NCI-H524 treated with DMSO at 0.1 percent for 48 hours (cell line): ENCODE results near the gene NMNAT2.
"Not testable (repeated sequence)": the region's sequence is repeated elsewhere in the genome, so short reads cannot be mapped to it uniquely, and the experiment has no call there.

Experiments
- DNase-seq: peaks from one replicate; lab custom pipeline; 2025; lab: John Stamatoyannopoulos, UW

NMNAT2 gene

DNA sequence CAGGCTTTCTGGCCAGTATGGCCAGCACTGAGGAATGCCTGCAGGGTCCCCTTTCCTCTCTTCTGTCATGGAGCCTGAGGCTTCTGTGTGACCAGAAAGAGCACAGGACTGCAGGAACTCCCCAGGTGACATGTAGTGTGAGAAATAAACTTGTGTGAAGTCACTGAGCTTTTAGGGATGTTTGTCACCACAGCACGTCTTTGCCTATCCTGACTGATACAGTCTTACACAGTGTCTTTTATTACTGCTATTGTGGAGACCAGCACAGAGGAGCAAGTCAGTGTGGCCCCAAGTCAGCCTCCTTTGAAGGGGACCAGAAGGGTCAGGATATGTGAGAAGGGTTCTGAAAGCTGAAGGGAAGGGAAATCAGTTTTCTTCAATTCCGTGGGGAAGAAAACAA is 129.6 kb downstream of the NMNAT2 start:
- no peak for DNase-seq

DNA sequence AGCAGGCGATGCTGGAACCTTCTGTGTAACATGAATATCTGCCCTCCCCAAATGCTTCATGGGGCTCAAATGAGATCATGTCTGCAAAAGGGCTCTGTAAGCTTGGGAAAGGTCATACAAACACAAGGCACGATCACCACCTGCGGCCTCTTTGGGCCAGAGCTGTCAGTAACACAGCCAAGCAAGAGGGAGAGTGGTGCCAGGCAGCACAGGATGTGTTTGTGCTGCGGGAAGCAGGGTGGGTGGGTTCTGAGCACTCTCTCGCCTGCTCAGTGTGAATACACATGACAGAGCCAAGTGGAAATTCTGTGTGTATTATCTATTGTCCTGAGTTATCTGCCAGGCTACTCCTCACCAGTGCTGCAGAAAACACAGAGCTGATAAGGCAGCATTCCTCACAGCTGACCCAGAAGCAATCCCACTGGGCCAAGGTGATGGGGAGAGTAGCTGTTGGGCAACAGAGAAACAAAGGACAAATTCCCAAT is 130.9 kb downstream of the NMNAT2 start:
- no peak for DNase-seq

DNA sequence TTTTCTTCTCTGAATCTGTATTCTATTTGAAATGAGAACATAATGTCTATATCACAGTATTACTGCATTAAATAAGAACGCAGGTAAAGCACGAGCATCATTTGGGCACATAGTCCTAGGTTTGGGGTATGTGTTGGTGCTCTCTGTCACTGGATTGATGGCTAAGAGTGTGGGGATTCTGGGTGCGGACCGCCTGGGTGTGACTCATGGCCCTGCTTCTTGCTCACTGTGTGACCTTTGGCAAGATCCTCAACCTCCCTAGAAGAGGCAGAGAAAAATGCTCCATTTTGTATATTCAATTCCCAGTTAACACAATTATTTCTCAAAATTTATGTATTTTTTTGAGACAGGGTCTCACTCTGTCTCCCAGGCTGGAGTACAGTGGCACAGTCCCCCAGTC is 132.4 kb downstream of the NMNAT2 start:
- no peak for DNase-seq

DNA sequence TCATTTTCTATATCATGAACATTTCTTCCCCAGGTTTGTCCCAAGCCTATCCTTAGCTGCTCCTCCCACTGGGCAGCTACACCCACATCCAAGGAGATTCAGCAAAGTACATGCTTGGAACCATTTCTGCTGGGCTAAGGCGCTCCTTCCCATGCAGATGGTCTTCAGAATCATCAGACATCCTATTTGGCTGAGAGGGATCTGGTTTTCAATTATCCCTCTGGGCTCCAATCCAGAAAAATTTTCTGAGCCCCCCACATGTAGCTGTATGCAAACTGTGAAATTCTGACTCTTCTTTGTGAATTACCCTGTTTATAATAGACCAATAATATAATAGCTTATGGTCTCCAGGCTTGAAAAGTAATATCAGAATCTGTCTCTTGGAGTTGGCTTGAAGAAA is 132.9 kb downstream of the NMNAT2 start:
- DNase-seq: no peak

DNA sequence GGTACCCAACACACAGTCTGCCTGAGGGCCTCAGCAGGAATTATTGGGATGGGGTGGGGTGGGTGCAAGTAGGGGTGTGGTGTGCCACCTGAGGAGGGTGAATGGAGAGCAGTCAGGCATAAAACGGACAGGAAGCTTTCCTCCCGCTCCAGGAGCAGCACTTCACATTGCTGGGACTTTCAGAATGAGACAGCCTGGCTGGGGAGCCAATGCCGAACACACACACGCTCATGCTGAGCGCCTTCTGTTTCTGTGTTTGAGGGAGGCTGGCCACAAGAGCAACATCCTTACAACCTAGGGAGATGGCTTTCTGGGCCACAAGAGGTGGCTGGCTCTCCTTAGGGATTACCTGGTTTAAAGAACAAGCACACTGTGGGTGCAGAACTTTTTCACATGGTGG is 134.1 kb downstream of the NMNAT2 start:
- no peak for DNase-seq

DNA sequence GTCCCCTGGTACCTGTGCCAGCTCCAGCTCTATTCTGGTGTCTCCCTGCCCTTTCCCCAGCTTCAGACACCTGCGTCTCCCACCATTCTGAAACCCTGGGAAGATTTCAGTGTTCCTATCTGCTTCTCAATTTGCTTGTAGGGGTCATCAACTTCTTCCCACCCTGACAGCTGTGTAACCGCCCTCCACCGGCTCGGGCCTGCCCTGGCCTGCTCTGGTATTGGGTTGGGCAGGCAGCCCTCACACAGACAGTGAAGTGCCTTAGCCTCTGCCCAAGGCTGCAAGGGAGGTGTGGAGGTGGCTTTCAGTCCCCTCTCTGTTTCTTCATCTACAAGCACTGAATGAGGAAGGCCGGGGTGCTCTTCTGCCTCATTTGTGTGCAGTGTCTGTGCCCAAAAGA is 134.9 kb downstream of the NMNAT2 start:
- no peak for DNase-seq

DNA sequence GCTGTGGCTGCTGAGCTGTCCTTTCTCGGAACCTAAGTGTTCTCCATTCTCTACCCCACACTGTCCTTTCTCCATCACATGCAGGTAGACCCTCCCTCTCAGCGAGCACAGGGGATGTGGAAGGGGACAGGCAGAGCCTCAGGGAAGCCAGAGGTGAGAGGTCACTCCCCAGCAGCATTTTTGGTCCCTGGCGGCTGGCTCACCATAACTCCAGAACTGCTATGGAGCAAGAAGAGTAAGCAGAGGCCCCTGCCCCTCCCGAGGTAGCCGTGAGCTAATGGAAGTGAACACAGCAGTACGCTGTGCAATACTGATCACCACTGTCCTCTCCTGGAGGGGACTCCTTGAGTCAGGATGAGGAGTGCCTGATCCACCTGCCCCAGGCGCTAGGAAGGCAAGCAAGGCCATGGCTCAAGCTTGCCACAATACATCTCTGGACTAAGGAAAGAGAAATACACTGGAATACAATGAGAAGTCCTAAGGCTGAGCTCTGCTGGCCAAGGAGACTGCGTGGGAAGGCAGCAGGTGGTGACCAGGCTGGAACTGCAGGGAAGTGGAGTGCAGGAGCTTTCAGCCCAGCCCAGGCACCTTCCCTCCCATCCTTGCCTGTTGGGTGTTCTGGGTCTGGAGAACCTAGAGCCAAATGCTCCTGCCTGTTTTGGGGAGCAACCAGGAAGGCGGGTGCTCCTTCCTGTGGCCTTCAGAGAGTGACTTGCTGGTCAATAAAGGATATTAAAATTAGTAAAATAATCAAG is 135.9 kb downstream of the NMNAT2 start:
- no peak for DNase-seq

DNA sequence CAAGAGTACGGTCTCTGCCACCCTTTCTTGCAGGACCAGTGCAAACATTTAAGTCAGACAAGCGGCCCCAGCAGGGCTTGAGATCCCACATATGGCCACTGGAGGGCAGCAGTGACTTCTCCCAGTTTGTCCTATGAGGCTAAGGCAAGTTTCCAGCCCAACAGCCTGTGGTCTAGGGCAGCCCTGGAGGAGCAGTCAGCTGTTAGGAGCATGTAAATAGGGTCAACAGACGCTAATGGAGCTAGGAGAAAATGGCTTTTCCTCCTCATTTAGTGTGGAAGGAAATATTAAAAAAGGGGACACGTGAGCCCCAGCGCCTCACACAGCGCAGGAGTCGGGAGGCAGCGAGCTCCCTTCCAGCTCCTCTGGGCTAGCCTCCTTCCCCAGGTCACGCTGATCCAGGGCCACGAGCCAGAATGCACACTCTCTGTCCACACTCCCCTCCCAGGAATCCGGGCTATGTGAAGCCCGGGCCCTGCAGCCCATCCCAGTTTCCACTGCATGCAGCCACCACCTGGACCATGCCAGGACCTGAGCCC is 136.6 kb downstream of the NMNAT2 start:
- DNase-seq: peak; percentile 71

DNA sequence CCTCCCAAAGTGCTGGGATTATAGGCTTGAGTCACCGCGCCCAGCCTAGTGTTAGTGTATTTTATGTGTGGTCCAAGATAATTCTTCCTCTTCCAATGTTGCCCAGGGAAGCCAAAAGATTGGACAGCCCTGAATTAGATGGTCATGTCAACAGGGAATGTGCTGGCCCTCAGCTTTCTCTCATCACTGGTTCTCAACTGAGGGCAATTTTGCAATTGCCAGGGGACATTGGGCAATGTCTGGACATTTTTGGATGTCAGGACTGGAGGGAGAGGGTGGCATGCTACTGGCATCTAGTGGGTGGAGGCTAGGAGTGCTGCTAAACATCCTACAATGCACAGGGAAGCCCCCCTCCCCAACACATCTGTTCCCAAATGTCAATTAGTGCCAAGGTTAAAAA is 137.1 kb downstream of the NMNAT2 start:
- peak; percentile 71 for DNase-seq

DNA sequence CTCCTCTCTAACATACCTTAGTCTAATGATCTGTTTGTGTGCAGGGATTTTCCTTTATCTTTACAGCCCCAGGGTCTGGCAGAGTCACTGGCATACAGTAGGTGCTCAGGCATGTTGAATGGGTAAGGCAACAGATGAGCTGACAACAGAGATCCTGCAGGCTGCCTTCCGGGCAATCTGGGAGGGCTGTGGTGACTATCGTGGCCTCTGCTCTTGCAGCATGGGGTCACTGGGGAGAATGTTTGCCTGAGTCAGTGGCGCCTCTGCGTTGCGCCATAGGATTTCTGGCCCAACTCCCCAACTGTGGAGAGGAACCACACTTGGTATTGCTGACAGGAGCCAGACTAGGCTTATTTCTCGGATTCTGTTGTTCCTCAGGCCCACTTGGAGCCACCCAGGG is 138.3 kb downstream of the NMNAT2 start:
- no peak for DNase-seq

DNA sequence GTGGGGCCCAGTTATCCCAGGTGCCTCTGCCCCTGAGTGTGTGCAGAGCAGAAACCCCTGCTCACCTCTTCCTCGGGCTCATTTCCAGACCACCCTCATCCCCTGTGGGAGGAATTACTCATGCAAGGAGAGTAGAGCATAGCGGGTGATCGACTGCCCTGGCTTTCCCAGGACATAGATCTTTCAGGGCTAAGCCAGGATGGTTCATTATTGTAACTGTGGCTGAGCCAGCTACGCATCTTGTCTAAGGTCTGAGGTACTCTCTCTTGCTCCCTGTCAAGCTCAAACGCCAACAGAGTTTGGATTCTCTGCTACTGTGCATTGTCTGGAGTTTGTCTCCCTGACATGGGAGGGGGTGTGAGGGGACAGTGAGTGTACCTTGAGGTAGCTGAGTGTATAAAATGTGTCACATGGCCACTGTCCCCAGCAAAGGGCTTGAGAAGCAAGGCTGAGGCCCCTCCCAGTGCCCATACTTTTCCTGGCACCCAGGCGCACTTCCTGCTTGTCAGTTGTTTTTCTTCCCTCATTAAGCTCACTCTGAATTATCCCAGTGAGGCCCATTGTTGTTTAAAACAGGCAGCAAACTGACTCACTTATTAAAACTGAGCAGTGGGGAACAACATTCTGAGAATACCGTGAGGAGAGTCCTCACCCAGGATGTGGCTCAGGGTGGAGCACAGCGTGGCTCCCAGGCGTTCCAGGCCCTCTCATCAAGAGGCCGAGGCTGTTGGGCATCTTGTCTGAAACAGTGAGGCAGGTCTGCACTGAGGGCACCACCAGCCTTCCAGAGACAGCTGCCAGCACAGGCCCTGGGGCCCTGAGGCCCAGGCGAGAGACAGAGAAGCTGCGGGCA is 139.2 kb downstream of the NMNAT2 start:
- DNase-seq: no peak

DNA sequence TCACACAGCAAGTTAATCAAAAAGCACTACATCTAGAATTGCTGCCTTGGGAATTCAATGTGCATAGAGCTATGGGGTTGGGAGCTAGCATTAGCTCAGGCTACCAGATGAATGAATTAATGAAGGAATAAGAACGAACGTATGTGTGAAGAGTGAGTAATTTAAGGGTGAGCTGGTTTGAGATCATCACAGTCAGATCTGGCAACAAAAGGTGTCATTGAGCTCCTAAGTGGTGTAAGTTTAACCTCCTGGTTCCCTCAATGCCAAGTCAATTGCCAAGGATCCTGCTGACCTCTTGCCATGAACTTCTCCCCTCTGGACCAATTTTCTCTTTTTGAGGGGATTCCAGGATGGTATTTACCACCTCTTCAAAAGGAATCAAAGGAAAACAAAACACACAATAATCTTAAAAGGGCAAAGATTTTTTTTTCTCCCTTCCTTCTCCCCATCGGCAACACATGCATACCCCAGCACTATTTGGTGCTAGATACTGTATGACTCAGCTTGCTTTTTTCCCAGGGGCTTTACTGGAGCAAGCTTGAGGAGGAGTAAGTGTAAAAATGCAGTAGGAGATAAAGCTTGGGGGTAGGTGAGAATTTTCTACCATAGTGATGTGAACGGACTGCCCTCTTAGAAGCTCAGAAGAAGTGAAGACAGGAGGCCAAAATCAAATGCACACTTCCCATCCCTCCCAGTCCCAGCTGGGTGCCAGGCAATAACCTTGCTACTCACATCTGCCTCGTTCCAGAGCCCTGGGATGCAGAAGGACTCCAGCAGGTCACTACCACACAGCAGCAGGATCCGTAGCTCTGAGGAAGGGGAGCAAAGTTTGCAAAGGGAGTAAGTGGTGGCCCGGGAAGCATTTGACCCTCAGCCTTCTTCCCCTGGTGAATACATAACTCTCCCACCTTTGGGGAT is 140.1 kb downstream of the NMNAT2 start:
- DNase-seq: no peak

DNA sequence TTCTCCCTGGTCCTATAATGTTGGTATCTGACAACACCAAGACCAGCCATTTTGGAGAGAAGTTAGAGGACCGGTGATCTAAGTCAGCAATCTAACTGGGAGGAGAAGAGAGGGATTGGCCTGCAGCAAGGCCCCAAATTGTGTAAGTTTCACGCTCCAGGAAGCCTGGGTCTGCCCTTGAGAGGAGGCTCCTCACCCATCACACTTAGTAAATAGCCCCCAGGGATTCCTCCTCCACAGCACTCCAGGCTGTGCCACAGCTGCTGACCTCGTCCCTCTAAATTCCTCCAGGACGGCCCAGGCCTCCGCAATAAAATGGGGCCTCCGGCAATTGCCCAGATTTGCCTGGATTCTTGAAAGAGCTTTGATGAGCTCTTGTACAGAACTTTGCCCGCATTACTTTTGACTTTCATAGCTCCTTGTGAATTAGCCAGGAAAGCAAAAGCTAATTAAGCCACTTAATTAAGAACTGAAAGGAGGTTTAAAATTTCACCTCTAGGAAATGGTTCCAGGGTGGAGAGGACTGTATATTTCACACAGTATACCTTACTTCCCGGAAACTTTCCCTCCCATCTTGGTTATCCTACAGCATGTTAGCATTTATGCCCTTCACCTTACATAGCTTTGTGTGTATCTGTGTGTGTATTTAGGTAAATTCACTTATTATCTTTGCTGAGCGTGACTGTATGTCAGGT is 141.6 kb downstream of the NMNAT2 start:
- peak; percentile 65 for DNase-seq

DNA sequence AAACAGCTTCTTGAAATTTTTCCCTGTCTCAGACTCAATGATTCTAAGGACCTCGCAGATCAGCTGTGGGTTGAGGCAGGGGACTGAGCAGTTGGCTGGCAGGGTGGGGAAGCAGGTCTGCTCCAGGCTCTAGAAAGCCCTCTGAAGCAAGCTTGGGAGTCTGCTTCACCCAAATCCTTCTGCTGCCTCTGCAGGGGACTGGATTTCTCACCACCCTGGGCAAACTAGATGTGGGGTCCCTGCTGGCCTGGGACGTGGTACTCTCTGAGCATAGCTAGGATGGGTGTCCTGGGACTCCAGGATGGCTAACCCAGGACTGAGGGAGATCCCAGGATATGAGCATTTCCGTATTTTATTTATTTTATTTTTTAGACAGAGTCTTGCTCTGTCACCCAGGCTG is 142.9 kb downstream of the NMNAT2 start:
- DNase-seq: no peak

DNA sequence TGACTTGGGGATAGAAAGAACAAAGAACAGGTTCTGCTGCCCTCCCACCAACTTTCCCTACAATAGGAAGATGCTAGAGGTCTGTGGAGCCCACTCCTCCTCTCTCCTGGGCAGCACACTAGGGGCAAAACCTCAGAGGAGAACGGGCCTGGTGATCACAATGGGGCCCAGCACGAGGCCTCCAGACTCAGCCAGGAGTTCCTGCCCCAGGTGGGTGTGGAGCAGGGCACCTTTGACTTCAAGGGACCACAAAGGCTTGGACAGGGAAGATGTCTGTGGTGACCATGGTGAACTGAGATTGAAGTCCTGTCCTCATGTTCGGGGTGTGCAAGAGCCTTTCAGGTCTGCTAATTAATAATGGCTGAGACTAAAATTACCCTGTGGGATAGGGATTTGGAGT is 143.3 kb downstream of the NMNAT2 start:
- no peak for DNase-seq

DNA sequence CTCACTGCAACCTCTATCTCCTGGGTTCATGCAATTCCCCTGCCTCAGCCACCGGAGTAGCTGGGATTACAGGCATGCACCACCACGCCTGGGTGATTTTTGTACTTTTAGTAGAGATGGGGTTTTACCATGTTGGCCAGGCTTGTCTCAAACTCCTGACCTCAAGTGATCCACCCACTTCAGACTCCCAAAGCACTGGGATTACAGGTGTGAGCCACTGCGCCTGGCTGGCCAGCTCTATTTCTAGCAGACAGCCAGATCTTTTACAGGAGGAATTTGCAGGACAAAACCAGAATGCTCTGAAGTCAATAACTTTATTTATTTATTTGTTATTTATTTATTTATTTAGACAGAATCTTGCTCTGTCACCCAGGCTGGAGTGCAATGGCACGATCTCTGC is 144.2 kb downstream of the NMNAT2 start:
- not testable (repeated sequence) for DNase-seq

DNA sequence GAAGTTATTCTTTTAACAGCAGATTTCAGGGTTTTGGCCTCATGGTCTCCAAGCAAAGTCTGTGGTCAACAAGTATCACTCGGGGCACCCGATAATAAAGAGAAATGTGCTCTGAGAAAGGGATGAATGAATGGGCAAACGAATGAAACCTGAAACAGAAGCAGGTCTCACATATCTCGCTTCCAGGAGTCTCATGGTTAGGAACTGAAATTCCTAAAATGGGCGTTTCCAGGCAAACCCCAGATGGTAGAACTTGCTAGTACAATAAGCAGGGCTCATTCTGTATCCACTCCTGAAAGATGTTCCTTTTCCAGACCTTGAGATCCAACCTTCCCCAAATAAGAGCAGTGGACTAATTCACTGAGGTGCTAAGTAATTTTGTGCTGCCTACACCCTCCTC is 144.9 kb downstream of the NMNAT2 start:
- DNase-seq: no peak

DNA sequence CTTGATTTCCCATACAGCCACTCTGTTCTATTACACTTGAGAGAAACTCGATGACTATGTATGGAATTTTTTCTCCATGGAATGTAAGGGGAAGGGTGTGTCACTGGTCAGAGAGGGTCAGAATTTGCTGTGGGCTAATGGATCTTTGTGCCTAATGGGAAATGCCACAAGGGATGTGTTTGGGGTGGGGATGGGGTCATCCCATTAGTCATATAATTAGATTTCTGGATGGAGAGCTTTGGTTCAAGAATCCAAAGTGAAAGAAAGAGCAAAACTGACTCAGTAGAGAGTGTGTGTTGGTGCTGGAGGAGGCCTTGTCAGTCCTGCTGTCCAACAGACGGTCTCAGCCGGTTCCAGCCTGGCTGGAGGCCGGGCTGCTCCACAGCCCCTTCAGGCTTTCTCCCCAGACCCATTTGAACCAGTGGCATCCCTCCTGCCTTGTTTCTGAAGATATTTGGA is 145.8 kb downstream of the NMNAT2 start:
- no peak for DNase-seq

DNA sequence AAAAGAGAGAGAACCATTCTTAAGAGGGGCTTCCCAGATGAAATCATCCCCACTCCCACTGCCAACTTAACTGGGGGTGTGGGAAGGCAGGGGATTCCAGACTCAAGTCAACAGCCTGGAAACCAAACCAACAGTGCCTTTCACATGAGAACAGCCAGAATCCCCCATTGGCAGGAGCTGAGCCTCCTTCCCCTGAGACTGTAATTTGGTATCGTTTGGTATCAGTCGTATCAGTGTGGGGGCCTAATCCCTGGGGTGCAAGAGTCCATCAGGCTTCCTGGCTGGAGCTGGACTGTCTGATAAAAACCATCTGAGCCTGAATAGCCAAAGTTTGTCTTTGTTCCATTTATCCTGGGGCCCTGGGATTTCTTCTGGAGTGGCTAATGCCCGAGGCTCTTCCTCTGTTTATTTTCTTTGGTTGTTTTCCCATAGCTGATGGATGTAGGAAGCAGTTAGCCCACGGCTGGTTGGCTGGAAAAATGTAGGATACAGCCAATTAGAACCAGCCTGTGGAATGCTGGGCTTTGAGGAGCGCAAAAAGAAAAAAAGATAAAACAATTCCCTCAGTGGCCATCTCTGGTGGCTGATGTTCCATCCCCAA is 147.5 kb downstream of the NMNAT2 start:
- no peak for DNase-seq

DNA sequence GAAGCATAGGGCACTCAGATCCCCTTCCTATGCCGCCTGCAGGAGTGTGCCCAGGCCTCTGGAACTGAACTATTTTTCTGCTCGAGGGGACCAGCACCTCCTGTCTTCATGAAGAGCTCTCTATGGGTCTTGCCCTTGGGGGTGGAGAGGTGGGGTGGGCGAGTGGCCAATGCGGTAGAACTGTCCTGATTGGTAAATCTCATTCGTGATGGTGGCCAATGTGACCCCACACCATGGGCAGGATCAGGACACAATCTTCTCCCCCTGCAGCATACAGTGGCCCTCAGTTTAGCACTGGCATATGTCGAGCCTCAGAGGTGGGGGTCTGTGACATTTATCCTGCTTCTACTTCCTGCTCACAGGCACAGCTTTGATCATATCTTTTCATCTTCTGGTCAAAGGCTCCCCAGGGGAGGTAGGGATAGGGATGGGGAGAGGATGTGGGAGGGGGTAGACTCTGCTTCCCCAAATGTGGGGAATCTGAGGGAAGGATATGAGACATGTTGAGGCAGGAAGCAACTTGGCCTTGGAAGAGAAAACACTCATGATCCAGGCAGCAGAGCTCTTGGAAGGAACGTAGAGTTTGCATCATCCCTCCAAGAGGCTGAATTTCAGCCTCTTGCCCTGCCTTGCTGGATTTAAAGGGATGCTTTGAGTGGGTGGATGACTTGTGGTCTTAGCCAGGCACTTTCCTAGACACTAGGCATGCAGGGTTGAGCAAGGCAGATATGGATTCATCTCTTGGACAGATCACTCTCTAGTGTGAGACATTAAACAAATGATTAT is 150.3 kb downstream of the NMNAT2 start:
- no peak for DNase-seq
